HG03045 (cell line): ENCODE measurements around the gene TMEM134.
A peak's percentile ranks its signal among the peaks of the same experiment; 100 is the strongest.

Experiments used
- ATAC-seq: cut with Tn5 transposase; IDR thresholded peaks from one replicate; pipeline ENCODE4 v1.9.1; 2021; ENCODE audit warnings: mild to moderate bottlenecking, moderate library complexity; ENCODE audit not compliant: unreplicated experiment

The TMEM134 gene

DNA sequence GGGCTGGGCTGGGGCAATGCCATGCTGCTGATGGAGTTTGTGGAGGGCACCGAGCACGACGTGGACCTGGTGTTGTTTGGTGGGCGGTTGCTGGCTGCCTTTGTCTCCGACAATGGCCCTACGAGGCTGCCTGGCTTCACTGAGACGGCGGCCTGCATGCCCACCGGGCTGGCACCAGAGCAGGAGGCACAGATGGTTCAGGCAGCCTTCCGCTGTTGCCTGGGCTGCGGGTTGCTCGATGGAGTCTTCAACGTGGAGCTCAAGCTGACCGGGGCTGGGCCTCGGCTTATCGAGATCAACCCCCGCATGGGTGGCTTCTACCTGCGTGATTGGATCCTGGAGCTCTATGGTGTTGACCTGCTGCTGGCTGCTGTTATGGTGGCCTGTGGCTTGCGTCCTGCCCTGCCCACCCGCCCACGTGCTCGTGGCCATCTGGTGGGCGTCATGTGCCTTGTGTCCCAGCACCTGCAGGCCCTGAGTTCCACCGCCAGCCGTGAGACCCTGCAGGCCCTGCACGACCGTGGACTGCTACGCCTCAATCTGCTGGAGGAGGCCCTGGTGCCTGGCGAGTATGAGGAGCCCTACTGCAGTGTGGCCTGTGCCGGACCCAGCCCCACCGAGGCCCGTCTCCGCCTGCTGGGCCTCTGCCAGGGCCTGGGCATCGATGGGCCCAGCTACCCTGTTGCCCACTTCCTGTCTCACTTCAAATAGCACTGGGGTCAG, 45.0 kb downstream of the TMEM134 start:
- no peak for ATAC-seq

DNA sequence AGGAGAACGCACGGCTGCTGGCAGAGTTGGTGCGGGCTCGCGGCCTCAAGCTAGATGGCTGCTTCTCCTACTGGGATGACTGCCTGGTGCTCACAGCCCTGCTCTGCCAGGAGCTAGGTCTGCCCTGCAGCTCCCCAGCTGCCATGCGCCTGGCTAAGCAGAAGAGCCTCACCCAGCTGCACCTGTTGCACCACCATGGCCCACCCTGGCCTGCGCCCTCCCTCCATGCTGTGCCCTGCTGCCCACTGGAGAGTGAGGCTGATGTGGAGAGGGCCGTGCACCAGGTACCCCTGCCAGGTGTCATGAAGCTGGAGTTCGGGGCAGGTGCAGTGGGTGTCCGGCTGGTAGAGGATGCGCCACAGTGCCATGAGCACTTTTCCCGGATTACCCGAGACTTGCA, 45.6 kb downstream of the TMEM134 start:
- ATAC-seq, result no peak

DNA sequence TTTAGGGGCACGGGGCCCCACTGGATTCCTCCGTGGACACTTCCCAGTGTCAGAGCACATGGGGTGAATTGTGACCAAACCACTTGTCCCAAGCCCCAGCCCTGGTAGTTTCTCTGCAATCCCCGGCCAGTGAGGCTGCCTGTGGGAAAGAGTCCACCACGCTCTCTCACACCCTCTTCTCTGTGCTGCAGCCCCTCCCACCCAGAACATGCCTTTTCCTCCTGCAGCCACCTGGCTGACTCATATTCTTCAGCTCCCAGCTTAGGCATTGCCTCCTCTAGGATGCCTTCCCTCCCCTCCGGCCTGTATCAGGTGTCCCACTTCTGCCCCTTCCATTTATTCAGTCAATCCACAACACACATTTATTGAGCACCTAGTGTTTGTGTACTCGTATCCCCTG, 46.2 kb downstream of the TMEM134 start:
- ATAC-seq, result no peak

DNA sequence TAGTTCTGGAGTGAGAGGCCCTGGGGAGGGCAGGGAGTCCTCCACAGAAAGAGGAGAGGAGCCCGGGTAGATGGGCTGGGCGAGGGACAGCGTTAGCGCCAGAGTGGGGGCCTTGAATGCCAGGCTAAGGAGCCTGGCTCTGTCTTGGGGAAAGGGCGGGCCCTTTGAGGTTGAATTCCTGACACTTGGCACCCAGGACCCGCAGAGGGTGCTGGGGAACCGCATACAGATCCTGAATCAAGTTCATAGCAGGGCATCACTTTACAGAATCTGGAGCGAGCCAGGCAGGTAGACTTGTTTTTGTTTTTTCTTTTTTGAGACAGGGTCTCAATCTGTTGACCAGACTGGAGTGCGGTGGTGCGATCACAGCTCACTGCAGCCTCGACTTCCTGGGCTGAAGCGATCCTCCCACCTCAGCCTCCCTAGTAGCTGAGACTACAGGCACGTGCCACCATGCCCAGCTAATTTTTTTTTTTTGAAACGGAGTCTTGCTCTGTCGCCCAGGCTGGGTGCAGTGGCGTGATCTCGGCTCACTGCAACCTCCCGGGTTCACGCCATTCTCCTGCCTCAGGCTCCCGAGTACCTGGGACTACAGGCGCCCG, 47.5 kb downstream of the TMEM134 start:
- ATAC-seq, result no peak

DNA sequence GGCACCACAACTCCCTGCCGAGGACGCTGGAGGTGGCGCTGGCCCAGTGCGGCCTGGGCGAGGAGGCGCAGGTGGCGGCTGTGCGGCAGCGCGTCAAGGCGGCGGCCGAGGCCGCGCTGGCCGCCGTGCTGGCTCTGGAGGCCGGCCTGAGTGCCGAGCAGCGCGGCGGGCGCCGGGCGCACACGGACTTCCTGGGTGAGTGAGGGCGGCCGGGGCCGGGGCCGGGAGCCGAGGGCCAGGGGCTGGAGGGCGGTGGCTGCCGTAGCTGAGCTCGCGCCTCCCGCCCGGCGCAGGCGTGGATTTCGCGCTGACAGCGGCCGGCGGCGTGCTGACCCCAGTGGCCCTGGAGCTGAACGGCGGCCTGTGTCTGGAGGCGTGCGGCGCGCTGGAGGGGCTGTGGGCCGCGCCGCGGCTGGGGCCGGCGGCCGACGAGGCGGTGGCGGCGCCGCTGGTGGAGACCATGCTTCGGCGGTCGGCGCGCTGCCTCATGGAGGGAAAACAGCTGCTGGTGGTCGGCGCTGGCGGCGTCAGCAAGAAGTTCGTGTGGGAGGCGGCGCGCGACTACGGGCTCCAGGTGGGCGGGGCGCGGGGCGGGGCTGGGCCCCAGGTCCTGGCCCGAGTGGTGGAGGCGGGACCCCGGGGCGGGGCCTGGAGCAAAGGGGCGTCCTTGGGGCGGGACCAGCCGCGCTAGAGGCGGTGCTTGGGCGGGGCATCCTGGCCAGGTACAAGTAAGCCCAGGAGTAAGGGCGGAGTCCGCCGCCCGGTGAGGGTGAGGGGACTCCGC, 48.2 kb downstream of the TMEM134 start:
- ATAC-seq, result peak; percentile 82

DNA sequence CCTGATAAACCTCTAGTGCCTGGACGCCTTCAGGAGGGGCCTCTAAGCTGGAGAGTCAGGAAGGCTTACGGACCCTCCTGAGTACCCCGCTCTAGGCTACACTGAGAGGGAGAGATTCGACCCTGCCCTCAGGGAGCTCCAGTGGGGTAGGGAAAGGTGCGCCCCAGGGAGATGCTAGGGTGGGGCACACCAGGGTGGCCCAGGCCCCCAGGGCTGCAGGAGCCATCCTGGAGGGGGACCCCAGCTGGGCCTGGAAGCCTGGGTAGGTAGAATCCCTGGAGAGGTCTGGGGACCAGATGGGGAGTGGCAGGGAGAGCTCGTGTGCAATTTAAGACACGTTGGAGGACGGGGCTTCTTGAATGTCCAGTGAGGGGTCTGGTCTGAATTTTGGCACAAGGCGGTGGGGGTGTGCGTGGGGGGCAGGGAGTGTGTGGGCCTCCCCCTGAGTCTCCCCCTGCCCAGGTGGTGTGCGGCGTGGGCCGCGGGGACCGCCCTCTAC, 48.9 kb downstream of the TMEM134 start:
- ATAC-seq, result no peak

DNA sequence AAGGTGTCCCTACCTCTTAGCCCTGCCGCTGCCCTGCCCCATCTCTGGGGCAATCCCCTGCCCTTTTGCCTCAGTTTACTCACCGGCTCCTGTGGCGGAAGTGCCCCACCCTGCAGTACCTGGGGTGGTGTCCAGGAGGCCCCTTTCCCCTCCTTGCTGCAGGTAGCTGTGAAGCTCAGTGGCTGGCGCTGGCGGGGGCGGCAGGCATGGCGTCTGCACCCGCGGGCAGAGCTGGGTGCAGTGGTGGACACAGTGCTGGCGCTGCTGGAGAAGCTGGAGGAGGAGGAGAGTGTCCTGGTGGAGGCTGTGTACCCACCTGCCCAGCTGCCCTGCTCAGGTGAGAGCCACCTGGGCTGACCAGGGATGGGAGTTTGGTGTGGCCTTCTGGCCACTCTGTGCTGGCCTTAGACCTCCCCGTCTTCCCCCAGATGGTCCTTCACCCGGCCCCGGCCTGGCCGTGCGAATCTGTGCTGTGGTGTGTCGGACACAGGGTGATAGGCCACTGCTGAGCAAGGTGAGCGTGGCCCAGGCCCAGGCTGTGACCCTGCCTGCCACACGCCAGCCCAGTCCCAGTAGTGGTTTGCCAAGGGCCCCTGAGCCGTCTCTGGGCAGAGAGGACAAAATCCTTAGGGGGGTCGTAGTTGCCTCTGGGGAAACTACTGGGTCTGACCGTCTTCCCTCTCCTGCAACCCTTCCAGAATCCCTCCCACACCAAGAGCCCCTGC, 49.6 kb downstream of the TMEM134 start:
- ATAC-seq, result no peak

DNA sequence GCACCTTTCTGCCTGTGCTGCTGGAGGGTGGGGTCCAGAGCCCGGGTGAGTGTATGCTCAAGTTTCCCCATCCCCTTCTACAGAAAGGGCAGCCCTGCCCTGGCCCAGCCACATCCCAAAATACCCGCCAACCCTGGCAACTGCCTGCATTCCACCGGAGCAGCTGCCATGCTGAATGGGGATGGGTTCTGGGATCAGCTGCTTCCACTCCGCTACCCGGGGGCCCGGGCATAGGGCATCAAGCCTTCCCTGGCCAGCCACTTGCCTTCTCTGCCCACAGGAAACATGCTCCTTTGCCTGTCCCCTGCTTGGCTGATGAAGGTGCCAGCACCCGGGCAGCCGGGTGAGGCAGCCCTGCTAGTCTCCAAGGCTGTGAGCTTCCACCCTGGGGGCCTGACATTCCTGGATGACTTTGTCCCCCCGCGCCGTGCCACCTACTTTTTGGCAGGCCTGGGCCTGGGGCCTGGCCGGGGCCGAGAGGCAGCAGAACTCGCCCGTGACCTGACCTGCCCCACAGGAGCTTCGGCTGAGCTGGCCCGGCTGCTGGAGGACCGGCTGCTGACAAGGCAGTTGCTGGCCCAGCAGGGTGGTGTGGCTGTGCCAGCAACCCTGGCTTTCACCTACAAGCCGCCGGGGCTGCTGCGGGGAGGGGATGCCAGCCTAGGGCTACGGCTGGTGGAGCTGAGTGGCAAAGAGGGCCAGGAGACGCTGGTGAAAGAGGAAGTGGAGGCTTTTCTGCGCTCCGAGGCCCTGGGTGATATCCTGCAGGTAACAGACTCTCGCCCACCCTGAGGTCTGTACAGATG, 50.4 kb downstream of the TMEM134 start:
- ATAC-seq, result no peak

DNA sequence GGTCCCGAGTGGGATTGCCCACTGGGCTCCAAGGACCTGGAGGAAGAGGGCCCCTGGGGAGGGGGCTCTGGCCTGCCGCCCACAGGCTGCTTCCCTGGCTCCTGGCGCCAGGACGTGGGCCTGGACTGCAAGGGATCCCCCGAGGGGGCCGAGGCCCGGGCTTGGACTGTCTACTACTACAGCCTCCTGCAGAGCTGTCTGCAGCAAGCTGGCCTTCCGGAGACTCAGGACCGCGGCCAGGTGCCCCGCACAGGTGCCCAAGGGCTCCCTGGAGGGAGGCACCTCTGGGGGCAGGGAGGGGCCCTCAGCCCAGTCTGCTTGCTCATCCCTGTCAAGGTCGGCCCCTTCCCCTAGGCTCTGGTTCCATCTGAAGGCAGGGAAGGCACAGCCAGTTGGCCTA, 51.6 kb downstream of the TMEM134 start:
- no peak for ATAC-seq

DNA sequence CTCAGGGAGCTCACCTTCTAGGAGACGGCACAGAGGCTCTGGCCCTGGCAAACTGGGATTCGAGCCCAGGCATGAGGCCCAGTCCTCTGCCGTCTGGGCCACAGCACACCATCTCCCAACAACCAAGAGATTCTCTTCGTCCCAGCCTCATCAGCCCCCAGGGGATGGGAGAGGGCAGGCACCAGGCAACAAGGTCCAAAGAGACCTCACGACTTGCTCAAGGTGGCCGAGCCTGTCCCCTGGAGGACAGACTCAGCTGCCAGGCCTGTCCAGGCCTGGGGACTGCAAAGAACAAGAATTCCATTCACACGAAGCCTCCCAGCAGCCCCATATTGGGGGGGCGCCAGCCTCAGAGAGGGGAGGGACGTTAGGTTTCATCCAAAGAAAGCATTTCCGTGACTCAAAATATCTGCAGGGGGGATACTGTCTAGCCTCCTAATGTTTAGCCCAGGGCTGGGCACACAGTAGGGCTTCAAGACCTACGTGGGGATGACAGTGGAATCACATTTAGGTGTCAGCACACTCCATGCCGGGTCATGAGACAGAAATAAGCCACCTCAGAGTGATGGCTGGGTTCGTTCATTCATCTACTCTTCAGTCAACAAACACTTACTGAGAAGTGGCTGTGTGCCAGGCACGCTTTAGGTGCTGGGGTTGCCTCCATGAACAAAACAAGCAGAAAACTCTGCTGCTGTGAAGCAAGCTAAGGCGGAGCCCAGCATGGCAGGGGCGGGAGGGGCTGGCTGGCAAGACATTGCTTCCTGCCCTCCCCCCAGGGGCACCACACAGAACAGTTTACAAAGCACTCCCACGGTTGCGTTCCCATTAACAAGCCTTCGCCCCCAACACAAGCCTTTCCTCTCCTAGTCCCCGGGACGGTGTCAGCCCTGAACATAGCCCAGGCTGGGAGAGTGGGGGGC, 52.4 kb downstream of the TMEM134 start:
- no peak for ATAC-seq

DNA sequence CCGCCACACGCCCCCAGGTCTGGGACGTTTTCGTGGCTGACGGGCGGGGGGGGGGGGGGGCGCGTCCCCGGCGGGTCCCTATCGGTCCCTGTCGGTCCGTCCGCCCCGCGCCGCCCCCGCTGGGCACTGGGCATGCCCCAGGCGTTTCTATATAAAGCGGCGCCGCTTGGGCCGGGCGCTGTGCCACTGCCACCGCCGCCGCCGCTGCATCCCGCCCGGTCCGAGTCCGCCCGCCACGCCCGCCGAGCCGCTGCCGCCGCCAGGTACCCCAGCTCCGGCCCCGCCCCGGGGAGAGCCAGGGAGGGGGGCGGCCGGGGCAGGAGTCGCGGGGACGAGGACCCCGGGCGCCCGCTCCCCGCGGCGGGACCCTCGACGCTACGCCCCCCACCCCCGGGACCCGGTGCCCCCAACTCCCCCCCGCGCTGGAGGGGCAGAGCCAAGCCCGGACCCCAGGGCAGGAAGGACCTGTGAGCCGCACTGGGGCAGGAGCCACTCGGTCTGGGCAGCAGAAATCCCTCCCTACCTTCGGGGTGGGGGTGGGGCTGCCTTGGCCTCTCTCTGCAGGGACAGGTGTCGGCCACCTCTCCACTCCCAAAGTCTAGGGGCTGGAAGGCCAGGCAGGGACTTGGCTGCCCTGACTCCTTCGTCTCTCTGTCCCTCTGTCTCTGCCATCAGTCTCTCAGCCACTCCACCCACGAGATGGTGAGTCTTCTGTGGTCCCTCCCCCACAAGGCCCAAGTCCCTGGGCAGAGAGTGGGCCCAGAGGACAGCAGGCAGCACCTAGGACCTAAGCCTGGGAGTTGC, 53.3 kb downstream of the TMEM134 start, which contains the start of gene CARNS1:
TSS of gene CARNS1 (plus strand) at position 178 of the 804 bp plus-strand sequence. CDS start at position 700, 522 bp downstream.
- no peak for ATAC-seq

DNA sequence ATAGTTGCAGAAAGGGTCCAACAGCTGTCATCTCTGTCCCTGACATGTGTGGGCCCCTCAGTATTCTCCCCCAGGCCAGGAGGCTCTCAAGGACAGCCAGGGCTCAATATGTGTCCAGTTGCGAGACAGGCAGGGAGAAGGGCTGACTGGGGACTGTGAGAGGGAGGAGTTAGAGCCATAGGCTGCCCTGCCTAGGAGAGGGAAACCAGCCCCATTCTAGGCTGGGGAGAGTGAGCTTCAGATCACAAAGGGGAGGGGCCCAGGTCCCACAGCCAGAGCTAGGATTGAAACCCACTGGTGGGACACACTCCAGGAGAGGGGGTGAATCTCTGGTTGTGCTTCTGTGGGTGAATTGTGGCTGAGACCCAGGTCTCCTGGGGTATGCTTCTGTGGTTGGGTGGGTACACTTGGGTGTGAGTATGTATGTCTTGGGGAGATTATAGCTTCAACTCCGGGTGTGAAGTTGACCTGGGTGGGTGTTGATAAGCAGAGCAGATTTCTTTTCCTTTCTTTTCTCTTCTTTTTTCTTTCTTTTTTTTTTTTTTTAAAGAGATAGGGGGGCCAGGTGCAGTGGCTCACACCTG, 55.7 kb downstream of the TMEM134 start:
- ATAC-seq, result no peak

DNA sequence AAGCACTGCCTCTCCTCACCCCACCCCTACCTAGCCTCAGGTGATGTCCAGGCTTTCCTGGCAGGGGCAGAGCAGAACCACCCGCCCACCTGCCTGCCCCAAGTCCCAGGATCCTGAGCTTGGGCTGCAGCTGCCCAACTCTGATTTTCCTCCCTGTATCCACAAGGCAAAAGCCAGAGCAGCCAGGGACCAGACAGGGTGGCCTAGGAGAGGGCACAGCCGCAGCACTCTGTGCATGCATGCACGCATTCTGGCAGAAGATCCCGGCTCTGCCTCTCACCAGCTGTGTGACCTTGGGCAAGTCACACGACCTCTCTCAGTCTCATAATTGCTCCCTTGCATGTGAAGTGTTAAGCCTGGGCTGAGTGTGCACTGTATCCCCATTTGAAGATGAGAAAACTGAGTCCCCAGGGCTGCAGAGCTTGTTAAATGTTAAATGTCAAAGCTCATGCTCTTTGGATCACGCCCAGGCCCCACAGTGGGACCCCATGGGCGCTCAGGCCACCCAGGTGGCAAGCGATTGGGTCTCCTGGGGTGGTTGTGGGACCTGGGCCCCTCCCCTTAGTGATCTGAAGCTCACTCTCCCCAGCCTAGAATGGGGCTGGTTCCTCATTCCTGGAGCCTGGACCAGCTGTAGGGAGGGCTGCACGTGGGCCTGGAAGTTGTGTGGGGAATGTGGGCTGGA, 56.4 kb downstream of the TMEM134 start:
- no peak for ATAC-seq

DNA sequence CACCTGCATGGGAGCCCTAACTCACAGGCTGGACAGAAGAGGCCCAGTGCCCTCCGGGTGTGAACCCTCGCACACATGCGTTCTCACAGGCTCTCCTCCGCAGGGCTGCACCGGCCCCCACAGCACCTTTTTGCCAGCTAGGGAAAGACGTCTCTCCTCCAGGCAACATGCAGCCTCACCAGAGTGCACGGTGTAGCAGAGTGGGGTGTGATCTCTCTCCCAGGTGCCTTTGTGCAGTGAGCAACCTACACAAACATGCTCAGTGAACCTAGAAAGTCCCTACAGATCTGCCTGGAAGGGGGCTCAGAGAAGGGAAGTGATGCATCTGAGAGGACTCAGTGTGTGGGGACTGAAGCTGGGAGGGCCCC, 57.3 kb downstream of the TMEM134 start:
- no peak for ATAC-seq
